ENCODE measurements around the gene SMARCC2. TPM values are rescaled to one million over a fixed set of nuclear protein-coding genes. Genes with fewer than 3 reads are reported as not detected.

The SMARCC2 gene
- total and polyA plus RNA-seq, 2 of the 13 experiments (the other 11 are each of a cell fraction or from before 2014, with no cell fraction given), result 21.3 to 24.1 TPM

GRCh38 chr12:56122637-56123036 lies 66.6 kb downstream of the SMARCC2 start (continued):
- TF ChIP-seq, protein P1, sequence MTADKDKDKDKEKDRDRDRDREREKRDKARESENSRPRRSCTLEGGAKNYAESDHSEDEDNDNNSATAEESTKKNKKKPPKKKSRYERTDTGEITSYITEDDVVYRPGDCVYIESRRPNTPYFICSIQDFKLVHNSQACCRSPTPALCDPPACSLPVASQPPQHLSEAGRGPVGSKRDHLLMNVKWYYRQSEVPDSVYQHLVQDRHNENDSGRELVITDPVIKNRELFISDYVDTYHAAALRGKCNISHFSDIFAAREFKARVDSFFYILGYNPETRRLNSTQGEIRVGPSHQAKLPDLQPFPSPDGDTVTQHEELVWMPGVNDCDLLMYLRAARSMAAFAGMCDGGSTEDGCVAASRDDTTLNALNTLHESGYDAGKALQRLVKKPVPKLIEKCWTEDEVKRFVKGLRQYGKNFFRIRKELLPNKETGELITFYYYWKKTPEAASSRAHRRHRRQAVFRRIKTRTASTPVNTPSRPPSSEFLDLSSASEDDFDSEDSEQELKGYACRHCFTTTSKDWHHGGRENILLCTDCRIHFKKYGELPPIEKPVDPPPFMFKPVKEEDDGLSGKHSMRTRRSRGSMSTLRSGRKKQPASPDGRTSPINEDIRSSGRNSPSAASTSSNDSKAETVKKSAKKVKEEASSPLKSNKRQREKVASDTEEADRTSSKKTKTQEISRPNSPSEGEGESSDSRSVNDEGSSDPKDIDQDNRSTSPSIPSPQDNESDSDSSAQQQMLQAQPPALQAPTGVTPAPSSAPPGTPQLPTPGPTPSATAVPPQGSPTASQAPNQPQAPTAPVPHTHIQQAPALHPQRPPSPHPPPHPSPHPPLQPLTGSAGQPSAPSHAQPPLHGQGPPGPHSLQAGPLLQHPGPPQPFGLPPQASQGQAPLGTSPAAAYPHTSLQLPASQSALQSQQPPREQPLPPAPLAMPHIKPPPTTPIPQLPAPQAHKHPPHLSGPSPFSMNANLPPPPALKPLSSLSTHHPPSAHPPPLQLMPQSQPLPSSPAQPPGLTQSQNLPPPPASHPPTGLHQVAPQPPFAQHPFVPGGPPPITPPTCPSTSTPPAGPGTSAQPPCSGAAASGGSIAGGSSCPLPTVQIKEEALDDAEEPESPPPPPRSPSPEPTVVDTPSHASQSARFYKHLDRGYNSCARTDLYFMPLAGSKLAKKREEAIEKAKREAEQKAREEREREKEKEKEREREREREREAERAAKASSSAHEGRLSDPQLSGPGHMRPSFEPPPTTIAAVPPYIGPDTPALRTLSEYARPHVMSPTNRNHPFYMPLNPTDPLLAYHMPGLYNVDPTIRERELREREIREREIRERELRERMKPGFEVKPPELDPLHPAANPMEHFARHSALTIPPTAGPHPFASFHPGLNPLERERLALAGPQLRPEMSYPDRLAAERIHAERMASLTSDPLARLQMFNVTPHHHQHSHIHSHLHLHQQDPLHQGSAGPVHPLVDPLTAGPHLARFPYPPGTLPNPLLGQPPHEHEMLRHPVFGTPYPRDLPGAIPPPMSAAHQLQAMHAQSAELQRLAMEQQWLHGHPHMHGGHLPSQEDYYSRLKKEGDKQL (CRISPR knock-in tag; IDR thresholded peaks at IDR 0.05; ENCODE audit: low read depth), result no peak
- TF ChIP-seq SMYD3 (CRISPR knock-in tag; IDR thresholded peaks at IDR 0.05) (no peak), ARNTL (CRISPR knock-in tag; IDR thresholded peaks at IDR 0.05) (no peak)

DNA sequence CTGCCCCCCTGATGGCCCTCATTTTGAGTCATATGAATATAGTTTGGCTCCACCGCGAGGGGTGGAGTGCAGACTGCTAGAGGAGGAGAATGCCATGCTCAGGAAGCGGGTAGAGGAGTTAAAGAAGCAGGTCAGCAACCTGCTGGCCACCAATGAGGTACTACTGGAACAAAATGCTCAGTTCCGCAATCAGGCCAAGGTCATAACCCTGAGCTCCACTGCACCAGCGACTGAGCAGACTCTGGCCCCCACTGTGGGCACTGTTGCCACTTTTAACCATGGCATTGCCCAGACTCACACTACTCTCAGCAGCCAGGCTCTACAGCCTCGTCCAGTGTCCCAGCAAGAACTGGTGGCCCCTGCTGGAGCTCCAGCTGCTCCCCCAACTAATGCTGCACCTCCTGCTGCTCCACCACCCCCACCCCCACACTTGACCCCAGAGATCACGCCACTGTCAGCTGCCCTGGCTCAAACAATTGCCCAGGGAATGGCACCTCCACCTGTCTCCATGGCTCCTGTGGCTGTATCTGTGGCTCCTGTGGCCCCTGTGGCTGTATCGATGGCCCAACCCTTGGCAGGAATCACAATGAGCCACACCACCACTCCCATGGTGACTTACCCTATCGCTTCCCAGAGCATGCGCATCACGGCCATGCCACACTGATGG lies 67.9 kb downstream of the SMARCC2 start:
- Histone ChIP-seq H3K4me1 (ENCODE audit: insufficient read depth, low read length) (peaks cover 77% of the 10 kb centered on the region), H2AFZ (ENCODE audit: low read length) (no peak overlapping the region), H3K27ac (ENCODE audit: extremely low read length, insufficient read depth, low read length) (peak overlapping the region; percentile 27), H3K9ac (ENCODE audit: insufficient read depth, low read depth, low read length) (no peak overlapping the region), H3K79me2 (ENCODE audit: insufficient read depth, low read length) (peaks cover 15% of the 10 kb centered on the region), H3K27me3 (ENCODE audit: control insufficient read depth in 1 of 2, insufficient read depth in 2 of 2, low read length in 2 of 2) (no peaks in the 10 kb centered on the region; a peak in 1 of 5 replicates), H3K4me3 (replicated peaks in 1 of 3; ENCODE audit: insufficient read depth in 1 of 3, low read depth in 2 of 3, low read length in 3 of 3) (no peak overlapping the region), H3K9me3 (ENCODE audit: low read length) (no peaks in the 10 kb centered on the region), H3K4me2 (ENCODE audit: low read depth, low read length) (no peak overlapping the region), H4K20me1 (ENCODE audit: insufficient read depth, low read length) (no peaks in the 10 kb centered on the region), H3K36me3 (replicated peaks in 1 of 2; ENCODE audit: control insufficient read depth in 1 of 2, insufficient read depth in 2 of 2, low read length in 2 of 2) (0 out of 5 replicates have a peak, but pooled peaks cover 0 to 4% of the 10 kb centered on the region in 2 experiments)
- ATAC-seq (no peak), DNase-seq (ENCODE audit: low spot score) (no peak), FAIRE-seq (no peak)
- ChIA-PET POLR2A (interaction anchor here (1.0 to 1.2 kb wide), 2 partner anchors 18 to 39 kb away, joined by 3 read pairs; partner anchors contain the start of gene PA2G4), CTCF (ENCODE audit: low intra/inter-chr PET ratio, low total read pairs) (no interaction called here)
- BruUV-seq (replicated peaks), result no TSS peak
- in situ Hi-C loops (cut with HindIII; ENCODE audit: extremely low pct_ligation_motif_present, low pct_unique_long_range_greater_than_20kb), result loop anchor here (5.0 kb wide), 1 partner anchor 36 kb away; the partner anchor contains the start of gene MYL6
- WGBS (ENCODE audit: low lambda C conversion rate), result 74% methylated on average over 10 of the region's 11 CpGs
- TF ChIP-seq HNRNPL (IDR thresholded peaks at IDR 0.05; ENCODE audit: low read depth, low read length), result 0 out of 2 replicates have a peak, but pooled peaks have one; percentile 54
- 0 out of 2 replicates have a peak, but pooled peaks have one; percentile 12 for TF ChIP-seq NFYB (CRISPR knock-in tag; IDR thresholded peaks at IDR 0.05)
- TF ChIP-seq HIC2 (CRISPR knock-in tag; IDR thresholded peaks at IDR 0.05; ENCODE audit: low read depth), result peak; percentile 52; the same call in 1 of the 2 replicates
- no peak; the same call in 1 of the 2 replicates for TF ChIP-seq NR2F6 (IDR thresholded peaks at IDR 0.05)
- peak; percentile 13; the same call in 1 of the 2 replicates for TF ChIP-seq NR2F6 (CRISPR knock-in tag; IDR thresholded peaks at IDR 0.05)
- peak; percentile 24; the same call in 1 of the 2 replicates for TF ChIP-seq CEBPB (IDR thresholded peaks at IDR 0.05; ENCODE audit: borderline replicate concordance, low read depth, low read length)
- no peak for TF ChIP-seq KDM5A (IDR thresholded peaks at IDR 0.05; ENCODE audit: borderline replicate concordance, low read length)
- TF ChIP-seq, protein P2, sequence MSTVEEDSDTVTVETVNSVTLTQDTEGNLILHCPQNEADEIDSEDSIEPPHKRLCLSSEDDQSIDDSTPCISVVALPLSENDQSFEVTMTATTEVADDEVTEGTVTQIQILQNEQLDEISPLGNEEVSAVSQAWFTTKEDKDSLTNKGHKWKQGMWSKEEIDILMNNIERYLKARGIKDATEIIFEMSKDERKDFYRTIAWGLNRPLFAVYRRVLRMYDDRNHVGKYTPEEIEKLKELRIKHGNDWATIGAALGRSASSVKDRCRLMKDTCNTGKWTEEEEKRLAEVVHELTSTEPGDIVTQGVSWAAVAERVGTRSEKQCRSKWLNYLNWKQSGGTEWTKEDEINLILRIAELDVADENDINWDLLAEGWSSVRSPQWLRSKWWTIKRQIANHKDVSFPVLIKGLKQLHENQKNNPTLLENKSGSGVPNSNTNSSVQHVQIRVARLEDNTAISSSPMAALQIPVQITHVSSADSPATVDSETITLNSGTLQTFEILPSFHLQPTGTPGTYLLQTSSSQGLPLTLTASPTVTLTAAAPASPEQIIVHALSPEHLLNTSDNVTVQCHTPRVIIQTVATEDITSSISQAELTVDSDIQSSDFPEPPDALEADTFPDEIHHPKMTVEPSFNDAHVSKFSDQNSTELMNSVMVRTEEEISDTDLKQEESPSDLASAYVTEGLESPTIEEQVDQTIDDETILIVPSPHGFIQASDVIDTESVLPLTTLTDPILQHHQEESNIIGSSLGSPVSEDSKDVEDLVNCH (CRISPR knock-in tag; IDR thresholded peaks at IDR 0.05), result no peak
- intact Hi-C loops (cut with micrococcal nuclease; ENCODE audit: unreplicated experiment), result no loop called here
